Activated CD8-positive, alpha-beta memory T cell treated with anti-CD3 and anti-CD28 coated beads for 4 hours (primary cell): ENCODE measurements around the gene PLEKHA5.
A peak's percentile ranks its signal among the peaks of the same experiment; 100 is the strongest.
"Not testable (repeated sequence)": the region's sequence is repeated elsewhere in the genome, so short reads cannot be mapped to it uniquely, and the experiment has no call there.

Experiments
- DNase-seq, 2 donors: peaks; one replicate each; pipeline ENCODE4 v3.0.0-alpha.2; 2020; ENCODE audit warnings: low read depth in 2 of 2

PLEKHA5 gene

GRCh38 chr12:19332196-19332595, 202.7 kb downstream of the PLEKHA5 start:
- no peak for DNase-seq

GRCh38 chr12:19338405-19338804, 208.9 kb downstream of the PLEKHA5 start:
- DNase-seq, result no peak

- DNase-seq, result not testable (repeated sequence)
Observed at GRCh38 chr12:19350850-19351249, 221.3 kb downstream of the PLEKHA5 start.

GRCh38 chr12:19351346-19351745, 221.8 kb downstream of the PLEKHA5 start:
- no peak for DNase-seq

- DNase-seq, result no peak
Observed at GRCh38 chr12:19369691-19370148, 240.2 kb downstream of the PLEKHA5 start.

GRCh38 chr12:19373586-19373985, 244.1 kb downstream of the PLEKHA5 start:
- no peak for DNase-seq

GRCh38 chr12:19375888-19376287, 246.4 kb downstream of the PLEKHA5 start:
- DNase-seq, result no peak

GRCh38 chr12:19376691-19377090, 247.2 kb downstream of the PLEKHA5 start:
- DNase-seq, result no peak

- DNase-seq, result no peak
Observed at GRCh38 chr12:19382111-19382526, 252.6 kb downstream of the PLEKHA5 start.

GRCh38 chr12:19382563-19382962, 253.0 kb downstream of the PLEKHA5 start:
- DNase-seq, result no peak

- DNase-seq, result no peak
Observed at GRCh38 chr12:19387161-19387560, 257.6 kb downstream of the PLEKHA5 start.

- DNase-seq, result no peak
Observed at GRCh38 chr12:19388131-19388549, 258.6 kb downstream of the PLEKHA5 start.

- DNase-seq, result no peak
Observed at GRCh38 chr12:19390051-19390598, 260.6 kb downstream of the PLEKHA5 start.

GRCh38 chr12:19392644-19393043, 263.1 kb downstream of the PLEKHA5 start:
- not testable (repeated sequence) for DNase-seq

GRCh38 chr12:19394385-19394784, 264.9 kb downstream of the PLEKHA5 start:
- no peak for DNase-seq

- no peak for DNase-seq
Observed at GRCh38 chr12:19397534-19397933, 268.0 kb downstream of the PLEKHA5 start.

- no peak for DNase-seq
Observed at GRCh38 chr12:19398376-19399363, 269.1 kb downstream of the PLEKHA5 start.

GRCh38 chr12:19400649-19401285, 271.2 kb downstream of the PLEKHA5 start:
- DNase-seq, result not testable (repeated sequence)

- DNase-seq, result no peak
Observed at GRCh38 chr12:19402211-19402610, 272.7 kb downstream of the PLEKHA5 start.

GRCh38 chr12:19402743-19403431, 273.4 kb downstream of the PLEKHA5 start:
- no peak for DNase-seq

GRCh38 chr12:19404242-19404880, 274.8 kb downstream of the PLEKHA5 start:
- peak in 1 of 2 donors; percentile 12 for DNase-seq
